OCI-LY3 (cell line): ENCODE data around the gene SERBP1.
"Not testable (repeated sequence)": the region's sequence is repeated elsewhere in the genome, so short reads cannot be mapped to it uniquely, and the experiment has no call there.

Experiments
- H2AFZ ChIP-seq: fragments of 200-600, 300-600 bp; shearing (Covaris generic); 2 replicates; pipeline ENCODE4 v1.6.0; 2014; ENCODE audit warnings: antibody characterized with exemption, low read depth, low read length
- H3K27ac ChIP-seq: fragments of 200-600, 300-600 bp; sonication (generic); 2 replicates; pipeline ENCODE4 v1.5.1; 2014; ENCODE audit warnings: mild to moderate bottlenecking, low read length, moderate library complexity, mixed read lengths
- H3K27me3 ChIP-seq: fragments of 200-600, 300-600 bp; sonication (generic); 2 replicates; pipeline ENCODE4 v1.6.1; 2014; ENCODE audit warnings: low read depth, low read length, mixed read lengths
- H3K36me3 ChIP-seq: fragments of 200-600, 300-600 bp; sonication (generic); replicated peaks from 2 replicates; pipeline ENCODE3; 2014; ENCODE audit warnings: low read depth, low read length, mixed read lengths
- H3K4me1 ChIP-seq: fragments of 300-600, 200-600 bp; sonication (generic); 2 replicates; pipeline ENCODE4 v1.6.1; 2014; ENCODE audit warnings: low read length, mixed read lengths
- H3K4me2 ChIP-seq: fragments of 200-600, 300-600 bp; sonication (generic); 2 replicates; pipeline ENCODE4 v1.6.1; 2014; ENCODE audit warnings: low read length, mixed read lengths
- H3K4me3 ChIP-seq: fragments of 300-600, 200-600 bp; sonication (generic); 2 replicates; pipeline ENCODE4 v1.5.1; 2014; ENCODE audit warnings: antibody characterized with exemption, mild to moderate bottlenecking, low read length, moderate library complexity
- H3K79me2 ChIP-seq: fragments of 300-600, 200-600 bp; shearing (Covaris generic); 2 replicates; pipeline ENCODE4 v1.6.1; 2014; ENCODE audit warnings: mild to moderate bottlenecking, low read length, mixed read lengths
- H3K9ac ChIP-seq: fragments of 300-600, 200-600 bp; shearing (Covaris generic); 2 replicates; pipeline ENCODE4 v1.6.0; 2014; ENCODE audit warnings: mild to moderate bottlenecking, low read length, moderate library complexity
- H3K9me3 ChIP-seq: fragments of 200-600, 300-600 bp; shearing (Covaris generic); 2 replicates; pipeline ENCODE4 v1.6.1; 2014; ENCODE audit warnings: low read length, mixed read lengths; ENCODE audit not compliant: insufficient read depth
- H4K20me1 ChIP-seq: fragments of 200-600, 300-600 bp; sonication (generic); 2 replicates; pipeline ENCODE4 v1.6.1; 2016; ENCODE audit warnings: low read length, mixed read lengths; ENCODE audit not compliant: insufficient read depth
- CTCF ChIP-seq: fragments of 200-600, 300-600 bp; sonication (generic); IDR thresholded peaks from 2 replicates; pipeline ENCODE4 v1.5.1; 2014; ENCODE audit warnings: antibody characterized with exemption, low read length, low read depth
- EZH2phosphoT487 ChIP-seq: fragments of 200-600 bp; shearing (Covaris generic); IDR thresholded peaks from 2 replicates; pipeline ENCODE4 v1.6.1; 2018; ENCODE audit warnings: antibody characterized with exemption, mixed run types, low read depth

SERBP1 gene

GRCh38 chr1:67446893-67447292 lies 16.7 kb upstream of the SERBP1 start:
- no peak for TF ChIP-seq EZH2phosphoT487
- H3K4me1 ChIP-seq, result no peaks in the 10 kb centered on the region
- H3K4me3 ChIP-seq, result no peak overlapping the region
- H3K79me2 ChIP-seq, result no peaks in the 10 kb centered on the region
- H3K9ac ChIP-seq, result no peak overlapping the region
- H2AFZ ChIP-seq, result no peak overlapping the region
- no peaks in the 10 kb centered on the region for H3K9me3 ChIP-seq
- H3K27ac ChIP-seq, result no peak overlapping the region
- H3K36me3 ChIP-seq, result no peaks in the 10 kb centered on the region
- H3K4me2 ChIP-seq, result no peak overlapping the region
- H3K27me3 ChIP-seq, result no peaks in the 10 kb centered on the region
- no peaks in the 10 kb centered on the region for H4K20me1 ChIP-seq

GRCh38 chr1:67446014-67446413 lies 15.8 kb upstream of the SERBP1 start:
- H2AFZ ChIP-seq, H3K36me3 ChIP-seq, H3K79me2 ChIP-seq: not testable (repeated sequence)

GRCh38 chr1:67441739-67442281 lies 11.6 kb upstream of the SERBP1 start:
- Histone ChIP-seq H3K27me3 (no peaks in the 10 kb centered on the region), H3K79me2 (no peaks in the 10 kb centered on the region), H3K27ac (no peak overlapping the region), H4K20me1 (no peaks in the 10 kb centered on the region), H3K4me3 (no peak overlapping the region), H3K9ac (no peak overlapping the region), H3K4me1 (no peaks in the 10 kb centered on the region), H2AFZ (no peak overlapping the region), H3K9me3 (no peaks in the 10 kb centered on the region), H3K36me3 (no peaks in the 10 kb centered on the region), H3K4me2 (no peak overlapping the region)
- TF ChIP-seq EZH2phosphoT487 (no peak), CTCF (no peak)

More at GRCh38 chr1:67446014-67446413, 15.8 kb upstream of the SERBP1 start:
- not testable (repeated sequence) for H3K4me1 ChIP-seq, H3K27me3 ChIP-seq, H3K9ac ChIP-seq, H3K9me3 ChIP-seq, H3K4me2 ChIP-seq, H4K20me1 ChIP-seq, H3K27ac ChIP-seq, H3K4me3 ChIP-seq

GRCh38 chr1:67441183-67441582 lies 11.0 kb upstream of the SERBP1 start:
- no peak overlapping the region for H3K9ac ChIP-seq
- H3K4me3 ChIP-seq, result no peak overlapping the region
- no peaks in the 10 kb centered on the region for H3K27me3 ChIP-seq
- no peaks in the 10 kb centered on the region for H4K20me1 ChIP-seq
- no peak overlapping the region for H2AFZ ChIP-seq
- H3K36me3 ChIP-seq, result no peaks in the 10 kb centered on the region
- H3K4me1 ChIP-seq, result no peaks in the 10 kb centered on the region
- H3K27ac ChIP-seq, result no peak overlapping the region
- H3K9me3 ChIP-seq, result no peaks in the 10 kb centered on the region
- H3K79me2 ChIP-seq, result no peaks in the 10 kb centered on the region
- no peak for TF ChIP-seq EZH2phosphoT487
- TF ChIP-seq CTCF, result no peak
- H3K4me2 ChIP-seq, result no peak overlapping the region

GRCh38 chr1:67440339-67440738 lies 10.1 kb upstream of the SERBP1 start:
- Histone ChIP-seq H3K9ac (no peak overlapping the region), H3K4me2 (no peak overlapping the region)

More at GRCh38 chr1:67440339-67440738, 10.1 kb upstream of the SERBP1 start:
- Histone ChIP-seq H3K9me3 (no peaks in the 10 kb centered on the region), H2AFZ (no peak overlapping the region), H3K36me3 (no peaks in the 10 kb centered on the region), H4K20me1 (no peaks in the 10 kb centered on the region), H3K4me3 (no peak overlapping the region), H3K79me2 (no peaks in the 10 kb centered on the region), H3K4me1 (no peaks in the 10 kb centered on the region), H3K27ac (no peak overlapping the region), H3K27me3 (no peaks in the 10 kb centered on the region)
- TF ChIP-seq EZH2phosphoT487 (no peak), CTCF (no peak)
